KMS-11 (cell line): ENCODE measurements around the gene HOXA4.
A peak's percentile ranks its signal among the peaks of the same experiment; 100 is the strongest.

Experiments
- H2AFZ ChIP-seq: fragments of 200-600 bp; sonication (generic); 2 replicates; pipeline ENCODE4 v1.6.1; 2016; ENCODE audit warnings: antibody characterized with exemption, mixed run types, low read depth
- H3K27ac ChIP-seq: fragments of 200-600 bp; sonication (generic); 2 replicates; pipeline ENCODE4 v1.6.1; 2016; ENCODE audit warnings: mild to moderate bottlenecking, mixed run types
- H3K27me3 ChIP-seq: fragments of 200-600 bp; sonication (generic); 2 replicates; pipeline ENCODE4 v1.6.1; 2017; ENCODE audit warnings: mild to moderate bottlenecking, low read depth, mixed run types, moderate library complexity; ENCODE audit not compliant: insufficient read depth
- H3K36me3 ChIP-seq: fragments of 200-600 bp; sonication (generic); 2 replicates; pipeline ENCODE4 v1.6.1; 2017; ENCODE audit warnings: mild to moderate bottlenecking, mixed run types; ENCODE audit not compliant: insufficient read depth
- H3K4me1 ChIP-seq: fragments of 200-600 bp; sonication (generic); 2 replicates; pipeline ENCODE4 v1.6.1; 2016; ENCODE audit warnings: mild to moderate bottlenecking, low read depth, mixed run types; ENCODE audit not compliant: poor library complexity, severe bottlenecking
- H3K4me2 ChIP-seq: fragments of 200-600 bp; sonication (generic); 2 replicates; pipeline ENCODE4 v1.7.0; 2016; ENCODE audit warnings: mild to moderate bottlenecking, mixed run types
- H3K4me3 ChIP-seq: fragments of 200-600 bp; sonication (generic); IDR thresholded peaks from 2 replicates; pipeline ENCODE4 v1.6.1; 2017; ENCODE audit warnings: low read depth, low read length, mixed read lengths; ENCODE audit not compliant: insufficient read depth
- H3K79me2 ChIP-seq: fragments of 200-600 bp; sonication (generic); 2 replicates; pipeline ENCODE4 v1.6.1; 2016; ENCODE audit warnings: low read depth, mixed run types; ENCODE audit not compliant: insufficient read depth
- H3K9ac ChIP-seq: fragments of 200-600 bp; sonication (generic); 2 replicates; pipeline ENCODE4 v1.6.1; 2016; ENCODE audit warnings: mild to moderate bottlenecking, mixed run types
- H4K20me1 ChIP-seq: fragments of 200-600 bp; sonication (generic); 2 replicates; pipeline ENCODE4 v1.6.1; 2016; ENCODE audit warnings: mild to moderate bottlenecking, mixed run types; ENCODE audit not compliant: insufficient read depth
- CTCF ChIP-seq: fragments of 200-600 bp; sonication (generic); conservative IDR thresholded peaks from 2 replicates; pipeline ENCODE4 v1.6.1; 2017; ENCODE audit warnings: low read depth, mild to moderate bottlenecking, antibody characterized with exemption, low read length, moderate library complexity, mixed read lengths

HOXA4 gene

GRCh38 chr7:27145914-27146412 lies 15.4 kb upstream of the HOXA4 start:
- Histone ChIP-seq H3K4me1 (peaks cover 7% of the 10 kb centered on the region), H3K4me2 (no peak overlapping the region), H3K9ac (no peak overlapping the region), H3K79me2 (no peaks in the 10 kb centered on the region), H4K20me1 (no peaks in the 10 kb centered on the region), H3K27me3 (no peaks in the 10 kb centered on the region), H3K27ac (no peak overlapping the region), H3K36me3 (no peaks in the 10 kb centered on the region), H3K4me3 (no peak overlapping the region), H2AFZ (no peak overlapping the region)
- TF ChIP-seq CTCF, result no peak

GRCh38 chr7:27145165-27145913 lies 14.8 kb upstream of the HOXA4 start:
- Histone ChIP-seq H3K36me3 (no peaks in the 10 kb centered on the region), H4K20me1 (no peaks in the 10 kb centered on the region), H3K79me2 (no peaks in the 10 kb centered on the region), H3K4me3 (no peak overlapping the region), H3K4me2 (no peak overlapping the region), H3K9ac (no peak overlapping the region), H3K27ac (no peak overlapping the region), H3K27me3 (no peaks in the 10 kb centered on the region), H3K4me1 (peaks cover 7% of the 10 kb centered on the region), H2AFZ (no peak overlapping the region)
- TF ChIP-seq CTCF, result no peak

GRCh38 chr7:27144781-27145164 lies 14.2 kb upstream of the HOXA4 start:
- H3K27ac ChIP-seq, result no peak overlapping the region
- H3K36me3 ChIP-seq, result no peaks in the 10 kb centered on the region
- H3K79me2 ChIP-seq, result no peaks in the 10 kb centered on the region
- TF ChIP-seq CTCF, result no peak
- H3K9ac ChIP-seq, result no peak overlapping the region
- H4K20me1 ChIP-seq, result no peaks in the 10 kb centered on the region
- no peak overlapping the region for H2AFZ ChIP-seq
- H3K4me1 ChIP-seq, result peaks cover 6% of the 10 kb centered on the region
- H3K4me2 ChIP-seq, result no peak overlapping the region
- no peak overlapping the region for H3K4me3 ChIP-seq
- H3K27me3 ChIP-seq, result no peaks in the 10 kb centered on the region

- Histone ChIP-seq H3K4me3 (no peak overlapping the region), H3K4me1 (peaks cover 1% of the 10 kb centered on the region)
These were observed 13.6 kb upstream of the HOXA4 start for GRCh38 chr7:27143950-27144780.

More at GRCh38 chr7:27143950-27144780, 13.6 kb upstream of the HOXA4 start:
- Histone ChIP-seq H3K79me2 (no peaks in the 10 kb centered on the region), H2AFZ (peak overlapping the region; percentile 80), H3K9ac (no peak overlapping the region), H3K36me3 (no peaks in the 10 kb centered on the region), H3K27ac (no peak overlapping the region), H3K4me2 (no peak overlapping the region), H3K27me3 (no peaks in the 10 kb centered on the region), H4K20me1 (no peaks in the 10 kb centered on the region)
- peak; percentile 36 for TF ChIP-seq CTCF
